Measurements from ENCODE around the gene CLSTN2.
A peak's percentile ranks its signal among the peaks of the same experiment; 100 is the strongest.

The CLSTN2 gene

GRCh38 chr3:140572334-140572733 is 637.3 kb downstream of the CLSTN2 start:
- no peak for DNase-seq

- DNase-seq: peak; percentile 10
Measured at GRCh38 chr3:140573011-140573410, 638.0 kb downstream of the CLSTN2 start.

- DNase-seq: no peak
Measured at GRCh38 chr3:140574375-140574774, 639.4 kb downstream of the CLSTN2 start.

- no peak for DNase-seq
Measured at GRCh38 chr3:140576449-140576848, 641.5 kb downstream of the CLSTN2 start.

GRCh38 chr3:140577911-140578310 is 642.9 kb downstream of the CLSTN2 start:
- no peak for DNase-seq

GRCh38 chr3:140579260-140579659 is 644.3 kb downstream of the CLSTN2 start:
- DNase-seq: no peak

- DNase-seq: no peak
Measured at GRCh38 chr3:140580746-140581145, 645.8 kb downstream of the CLSTN2 start.

GRCh38 chr3:140584549-140584948 is 649.6 kb downstream of the CLSTN2 start:
- no peak for DNase-seq

GRCh38 chr3:140585828-140586227 is 650.8 kb downstream of the CLSTN2 start:
- no peak for DNase-seq

GRCh38 chr3:140586311-140586710 is 651.3 kb downstream of the CLSTN2 start:
- DNase-seq: no peak

GRCh38 chr3:140588558-140588957 is 653.6 kb downstream of the CLSTN2 start:
- no peak for DNase-seq

- DNase-seq: no peak
Measured at GRCh38 chr3:140593766-140594165, 658.8 kb downstream of the CLSTN2 start.

GRCh38 chr3:140595295-140595694 is 660.3 kb downstream of the CLSTN2 start:
- no peak for DNase-seq

- no peak for DNase-seq
Measured at GRCh38 chr3:140597364-140597763, 662.4 kb downstream of the CLSTN2 start.

GRCh38 chr3:140597792-140598191 is 662.8 kb downstream of the CLSTN2 start:
- peak; percentile 33 for DNase-seq

- no peak for DNase-seq
Measured at GRCh38 chr3:140599009-140599408, 664.0 kb downstream of the CLSTN2 start.

GRCh38 chr3:140599496-140599895 is 664.5 kb downstream of the CLSTN2 start:
- DNase-seq: no peak

- DNase-seq: no peak
Measured at GRCh38 chr3:140601881-140602280, 666.9 kb downstream of the CLSTN2 start.

GRCh38 chr3:140602781-140603180 is 667.8 kb downstream of the CLSTN2 start:
- DNase-seq: no peak

- DNase-seq: no peak
Measured at GRCh38 chr3:140603766-140604165, 668.8 kb downstream of the CLSTN2 start.

GRCh38 chr3:140610544-140610943 is 675.6 kb downstream of the CLSTN2 start:
- DNase-seq: no peak

- no peak for DNase-seq
Measured at GRCh38 chr3:140614001-140614400, 679.0 kb downstream of the CLSTN2 start.

- no peak for DNase-seq
Measured at GRCh38 chr3:140617135-140617534, 682.1 kb downstream of the CLSTN2 start.

- no peak for DNase-seq
Measured at GRCh38 chr3:140626856-140627255, 691.9 kb downstream of the CLSTN2 start.
